ENCODE measurements around the gene OSBPL6.
A peak's percentile ranks its signal among the peaks of the same experiment; 100 is the strongest.

Gene OSBPL6

DNA sequence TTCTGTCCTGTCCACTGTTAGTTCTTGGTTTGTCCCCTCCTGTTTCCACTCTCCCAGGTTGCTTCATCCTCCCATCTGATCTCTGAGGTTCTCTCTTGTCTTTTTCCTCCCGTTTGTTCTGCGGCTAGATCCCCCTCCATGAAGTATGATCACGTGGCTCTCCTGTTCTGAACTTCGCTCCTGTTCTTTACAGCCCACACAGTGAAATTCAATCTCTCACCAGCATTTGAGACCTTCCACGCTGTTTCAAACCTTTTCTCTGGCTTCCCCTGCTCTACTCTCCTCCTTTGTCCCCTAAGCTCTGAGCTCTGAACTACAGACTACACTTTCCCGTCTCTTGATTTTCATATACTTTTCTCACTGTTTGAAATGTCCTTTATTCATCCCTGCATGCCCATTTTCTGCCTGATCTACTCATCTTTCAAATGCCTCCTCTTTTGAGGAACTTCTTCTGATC lies 83.5 kb downstream of the OSBPL6 start:
- DNase-seq, result no peak

DNA sequence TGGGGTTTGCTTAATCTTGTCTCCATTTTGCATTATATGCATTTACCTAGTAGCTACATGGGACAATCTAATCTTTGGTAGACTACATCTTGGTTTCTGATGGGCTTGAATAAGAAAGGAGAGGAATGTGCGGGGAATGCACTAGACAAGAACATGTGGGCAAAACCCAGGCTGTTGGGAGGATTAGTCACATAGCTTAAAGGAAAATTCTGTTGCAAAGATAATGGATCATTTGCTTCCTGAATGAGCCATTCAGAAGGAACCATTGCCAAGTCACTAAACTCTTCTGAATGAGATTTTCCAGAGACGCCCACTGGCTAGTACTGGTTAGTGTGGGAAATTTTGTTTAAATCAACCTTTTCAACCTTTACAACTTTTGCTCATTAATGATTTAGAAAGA lies 84.8 kb downstream of the OSBPL6 start:
- DNase-seq, result no peak

DNA sequence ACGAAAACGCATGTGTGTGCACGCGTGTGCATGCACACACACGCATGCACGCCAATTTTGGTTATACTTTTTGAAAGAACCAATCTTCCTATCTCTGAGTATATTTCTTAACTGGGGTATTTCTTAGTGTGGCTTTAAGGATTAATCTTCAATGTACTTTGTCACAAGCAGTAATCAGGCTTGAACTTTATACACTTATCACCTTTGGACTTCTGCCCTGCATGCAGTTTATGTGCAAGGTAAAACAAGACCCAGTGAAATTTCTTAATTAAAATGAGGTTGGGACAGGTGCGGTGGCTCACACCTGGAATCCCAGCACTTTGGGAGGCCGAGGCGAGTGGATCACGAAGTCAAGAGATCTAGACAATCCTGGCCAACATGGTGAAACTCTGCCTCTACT lies 85.3 kb downstream of the OSBPL6 start:
- DNase-seq, result no peak

DNA sequence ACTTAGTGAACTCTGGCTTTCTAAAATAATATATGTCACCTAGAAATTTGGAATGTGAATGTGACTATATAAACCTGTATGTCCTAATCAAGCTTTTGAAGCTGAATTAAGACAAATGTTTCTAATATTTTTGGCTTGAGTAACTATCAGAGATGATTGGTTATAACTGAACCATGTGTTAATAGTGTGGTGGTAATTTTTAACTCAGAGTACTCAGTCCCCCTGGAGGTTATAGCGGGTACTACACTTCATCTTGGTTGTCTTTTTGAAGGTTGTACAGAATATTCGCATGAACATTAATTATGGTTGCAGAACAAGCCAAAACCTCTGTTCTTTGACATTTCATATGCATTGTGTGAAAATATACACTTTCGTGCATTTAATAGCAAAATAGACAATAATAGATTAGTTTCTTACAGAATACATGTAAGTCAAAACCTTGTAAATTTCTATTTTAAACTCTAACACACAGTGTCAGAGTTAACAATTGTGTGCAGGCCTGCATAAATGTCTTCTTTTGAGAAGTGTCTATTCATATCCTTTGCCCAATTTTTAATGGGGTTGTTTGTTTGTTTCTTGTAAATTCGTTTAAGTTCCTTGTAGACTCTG lies 86.0 kb downstream of the OSBPL6 start:
- no peak for DNase-seq

DNA sequence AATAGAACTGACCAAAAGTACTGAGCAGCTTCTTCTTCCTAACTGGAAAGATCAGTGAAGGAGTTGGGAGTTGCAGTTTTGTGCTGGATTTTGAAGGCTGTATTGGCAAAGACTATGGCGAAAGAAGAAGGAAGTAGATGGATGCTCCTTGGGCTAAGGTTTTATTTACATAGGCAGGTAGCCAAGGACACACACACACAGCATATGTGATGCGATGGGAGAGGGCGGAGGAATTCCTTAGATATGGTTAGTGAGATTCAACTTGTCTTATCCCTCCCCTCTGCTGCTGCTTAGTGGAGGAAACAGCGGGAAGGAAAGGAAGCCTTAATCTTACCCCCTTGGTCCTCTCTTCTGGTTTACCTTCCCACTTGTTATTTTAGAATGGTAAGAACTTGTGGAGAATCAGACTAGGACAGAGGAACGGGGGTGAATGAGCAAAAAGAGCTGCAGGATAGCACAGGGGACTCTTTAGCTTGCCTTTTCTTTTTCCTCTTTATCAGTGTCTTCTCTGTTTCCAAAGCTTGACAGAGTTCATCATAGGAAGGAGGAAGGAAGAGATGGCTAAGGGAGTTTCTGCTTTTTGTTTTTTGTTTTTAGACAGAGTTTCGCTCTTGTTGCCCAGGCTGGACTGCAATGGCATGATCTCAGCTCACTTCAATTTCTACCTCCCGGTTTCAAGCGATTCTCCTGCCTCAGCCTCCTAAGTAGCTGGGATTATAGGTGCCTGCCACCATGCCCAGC lies 87.9 kb downstream of the OSBPL6 start:
- no peak for DNase-seq

DNA sequence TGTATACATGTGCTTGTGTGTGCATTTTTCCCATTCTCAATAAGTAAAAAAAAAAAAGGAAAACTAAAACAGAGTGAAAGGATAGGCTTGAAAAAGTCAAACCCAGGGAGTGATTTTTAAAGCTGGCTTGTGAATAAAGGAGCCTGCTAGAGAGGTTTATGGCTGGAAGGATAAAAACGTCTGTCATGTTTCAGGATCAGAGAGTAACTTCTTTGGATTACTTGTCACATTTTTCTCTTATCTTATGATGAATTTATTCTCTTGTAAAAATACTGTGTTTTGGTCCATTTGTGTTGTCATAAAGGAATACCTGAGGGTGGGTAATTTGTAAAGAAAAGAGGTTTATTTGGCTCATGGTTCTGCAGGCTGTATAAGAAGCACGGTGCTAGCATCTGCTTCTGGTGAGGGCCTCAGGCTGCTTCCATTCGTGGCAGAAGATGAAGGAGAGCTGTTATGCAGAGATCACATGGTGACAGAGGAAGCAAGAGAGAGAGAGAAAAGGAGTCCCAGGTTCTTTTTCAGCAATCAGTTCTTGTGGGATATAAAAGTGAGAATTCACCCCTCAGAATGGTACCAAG lies 89.1 kb downstream of the OSBPL6 start:
- no peak for DNase-seq

DNA sequence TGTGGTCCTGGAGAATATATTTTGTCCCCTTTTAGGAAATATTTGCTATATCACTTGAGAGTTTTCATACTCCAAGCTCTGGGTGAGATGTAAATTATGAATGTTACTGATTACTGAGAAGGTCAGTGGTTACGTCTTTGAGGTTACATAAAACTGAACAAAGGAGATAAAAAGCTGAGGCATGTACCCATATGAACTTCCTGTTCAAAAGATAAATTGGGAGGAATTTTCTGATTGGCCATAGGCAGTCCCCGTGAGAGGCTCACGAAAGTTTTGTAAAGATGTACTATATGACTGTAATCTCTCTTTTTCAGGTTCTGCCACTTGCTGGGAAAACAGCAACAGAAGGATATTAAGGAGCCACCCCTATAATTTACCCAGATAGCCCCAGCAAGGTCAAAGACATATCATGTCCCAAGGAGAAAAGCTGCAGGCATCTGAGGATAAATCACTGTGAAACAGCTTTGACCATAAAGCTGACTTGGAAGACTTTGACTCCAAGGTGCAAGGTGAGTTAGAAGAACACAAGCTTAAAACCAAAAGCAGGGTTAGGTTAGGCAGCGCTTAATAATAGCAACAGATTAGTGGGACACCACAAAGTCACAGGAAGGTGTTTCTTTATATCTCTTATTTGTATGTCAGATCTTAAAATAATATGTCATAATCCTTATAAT lies 90.4 kb downstream of the OSBPL6 start:
- DNase-seq, result no peak

DNA sequence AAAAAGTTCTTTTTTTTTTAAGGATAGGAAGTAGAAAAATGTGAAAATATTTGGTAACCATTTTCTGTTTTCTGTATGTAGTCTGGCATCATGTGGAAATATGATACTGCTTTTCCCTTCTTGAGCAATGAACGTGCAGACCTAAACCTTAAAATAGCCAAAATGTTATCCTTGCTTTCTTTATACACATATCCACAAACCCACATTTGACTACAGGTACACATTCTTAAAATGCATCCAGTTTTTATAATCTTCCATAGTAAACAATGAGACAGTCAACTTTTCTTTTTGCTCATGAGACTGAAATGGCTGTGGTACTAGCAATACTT lies 90.9 kb downstream of the OSBPL6 start:
- DNase-seq, result no peak

DNA sequence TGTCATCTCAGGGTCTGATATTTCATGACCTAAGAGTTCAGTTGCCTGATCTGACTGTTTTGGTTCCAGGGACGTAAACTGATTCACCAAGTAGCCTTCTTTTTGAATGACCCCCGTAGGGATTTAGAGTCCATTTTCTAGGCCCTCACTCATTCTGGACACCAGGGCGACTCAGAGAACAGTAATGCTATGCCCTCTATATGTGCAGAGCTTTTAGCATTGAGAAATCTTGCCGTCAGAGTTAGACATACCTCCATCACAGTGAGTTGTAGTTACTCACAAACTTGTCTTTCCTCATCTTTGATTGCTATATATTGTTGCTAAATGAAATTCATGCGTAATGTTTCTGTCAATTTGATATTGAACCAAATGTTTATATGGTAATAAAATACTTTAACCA lies 92.3 kb downstream of the OSBPL6 start:
- no peak for DNase-seq

DNA sequence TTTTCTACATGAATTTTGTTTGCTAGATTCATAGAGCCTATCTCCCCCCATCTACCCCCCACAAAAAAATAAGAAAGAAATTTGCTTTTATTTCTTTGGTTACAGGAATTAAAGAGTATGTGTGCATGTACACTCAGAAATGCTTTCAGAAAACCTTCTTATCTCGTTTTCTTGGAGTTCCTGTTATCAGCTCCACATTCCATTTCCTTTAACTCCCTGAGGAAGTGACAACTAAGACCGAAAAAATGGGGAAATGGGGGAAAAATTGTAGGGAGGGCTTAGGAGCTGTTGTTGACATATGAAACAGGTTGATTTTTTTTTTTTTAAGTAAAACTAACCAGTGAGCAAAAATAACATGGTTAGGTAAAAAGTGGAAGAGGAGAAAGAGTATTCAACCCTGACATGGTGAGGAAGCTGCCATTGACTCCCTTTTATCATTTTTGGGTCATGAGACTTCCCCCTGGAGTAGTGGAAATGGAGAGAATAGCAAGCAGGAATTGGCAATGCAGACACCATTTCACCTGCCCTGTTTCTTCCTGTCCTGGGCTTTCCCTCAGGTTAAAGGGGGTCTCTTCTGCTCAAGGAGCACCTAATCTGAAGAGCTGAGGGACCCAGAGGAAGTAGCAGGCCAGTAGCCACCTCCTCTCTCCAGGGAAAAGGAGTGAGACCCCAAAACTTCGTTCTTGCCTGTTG lies 93.5 kb downstream of the OSBPL6 start:
- DNase-seq, result no peak

DNA sequence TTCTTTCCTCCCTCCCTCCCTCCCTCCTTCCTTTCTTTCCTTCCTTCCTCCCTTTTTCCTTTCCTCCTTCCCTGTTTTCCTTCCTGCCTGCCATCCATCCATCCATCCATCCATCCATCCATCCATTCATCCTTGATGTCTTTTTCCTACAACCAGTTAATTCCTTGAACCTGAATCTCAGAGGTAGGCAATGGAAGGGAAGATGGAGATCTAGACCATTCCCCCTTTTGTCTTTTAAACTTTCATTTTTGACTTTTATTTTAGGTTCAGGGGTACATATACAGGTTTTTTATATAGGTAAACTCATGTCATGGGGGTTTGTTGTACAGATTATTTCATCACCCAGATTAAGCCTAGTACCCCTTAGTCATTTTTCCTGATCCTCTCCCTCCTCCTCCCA lies 97.4 kb downstream of the OSBPL6 start:
- DNase-seq, result no peak

DNA sequence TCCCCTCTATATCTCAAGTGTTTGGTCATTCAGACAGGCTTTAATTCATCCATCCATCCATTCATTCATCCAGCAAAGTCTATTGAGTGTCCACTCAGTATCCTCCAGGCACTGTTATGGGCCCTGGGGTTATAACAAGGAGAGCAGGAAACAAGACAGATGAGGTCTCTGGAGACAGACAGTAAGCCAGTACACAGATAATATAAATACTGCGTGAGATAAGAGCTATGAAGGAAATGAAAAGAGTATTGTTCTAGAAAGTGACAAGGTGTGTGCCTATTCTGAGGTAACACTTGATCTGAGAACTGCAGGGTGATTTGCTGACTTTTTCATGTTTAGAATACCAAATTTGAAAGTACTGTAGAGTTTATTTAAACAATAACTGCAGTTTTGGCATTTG lies 98.3 kb downstream of the OSBPL6 start:
- no peak for DNase-seq

DNA sequence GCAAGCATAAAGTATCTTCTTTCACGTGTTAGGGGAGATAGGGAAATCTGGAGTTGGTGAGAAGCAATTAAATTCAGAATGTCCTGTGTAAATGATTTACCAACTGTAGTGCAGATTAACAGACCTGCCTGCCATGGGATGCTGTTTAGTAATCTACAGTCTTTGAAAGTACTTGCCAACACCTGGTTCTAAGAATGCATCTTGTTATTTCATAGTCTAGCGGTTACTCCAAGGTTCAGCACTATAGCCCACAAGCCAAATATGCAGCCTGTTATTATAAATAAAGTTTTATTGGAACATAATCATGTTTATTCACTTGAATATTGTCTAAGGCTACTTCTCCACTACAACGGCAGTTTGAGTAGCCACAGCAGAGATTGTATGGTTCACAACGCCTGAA lies 100.8 kb downstream of the OSBPL6 start:
- DNase-seq, result no peak

DNA sequence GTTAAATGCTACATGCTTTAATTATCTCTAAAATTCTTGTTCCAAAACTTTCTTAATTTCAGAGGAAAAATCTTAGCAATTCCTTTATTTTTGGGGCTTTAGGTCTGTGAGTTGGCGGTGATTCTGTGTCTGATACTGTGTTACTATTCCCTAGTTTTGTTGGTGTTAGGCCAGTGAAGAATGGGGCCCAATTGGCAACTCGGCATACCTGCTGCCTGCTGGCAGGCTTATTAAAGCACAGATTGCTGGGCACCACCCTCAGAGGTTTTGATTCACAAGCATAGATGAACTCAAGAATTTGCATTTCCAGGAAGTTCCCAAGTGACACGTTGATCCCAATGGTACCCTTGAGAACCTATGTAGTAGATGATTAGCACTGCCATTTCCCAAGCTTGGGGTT lies 101.6 kb downstream of the OSBPL6 start:
- no peak for DNase-seq

DNA sequence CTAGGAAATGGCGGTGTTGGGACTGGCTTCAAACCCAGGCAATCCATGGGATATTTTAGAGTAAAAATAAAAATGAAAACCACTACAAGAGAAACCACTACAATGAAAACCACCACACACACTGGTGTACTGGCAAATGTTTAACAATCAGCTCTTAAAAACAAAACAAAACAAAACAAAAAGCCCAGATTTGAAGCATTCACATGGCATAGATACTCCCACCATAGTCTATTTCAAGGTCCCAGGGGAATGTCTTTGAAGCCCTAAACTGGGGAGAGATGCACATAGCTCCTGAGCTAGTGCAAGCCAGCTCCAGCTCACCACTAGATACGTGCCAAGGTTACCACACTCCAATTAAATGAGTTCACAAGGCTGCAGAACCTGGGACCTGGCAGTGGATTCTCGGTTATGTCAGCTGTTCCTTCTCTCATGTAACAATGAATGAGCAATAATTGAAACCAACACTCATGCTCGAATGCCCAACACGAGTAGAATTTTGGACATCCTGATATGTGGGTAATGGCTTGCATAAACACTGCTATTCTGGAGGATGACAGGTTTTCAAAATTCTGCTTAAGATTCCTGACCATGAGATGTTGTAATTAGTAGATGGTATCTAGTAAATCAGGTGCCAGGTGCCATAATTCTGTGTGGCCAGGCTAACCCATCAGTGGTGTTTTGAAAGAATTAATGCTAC lies 102.2 kb downstream of the OSBPL6 start:
- DNase-seq, result no peak

DNA sequence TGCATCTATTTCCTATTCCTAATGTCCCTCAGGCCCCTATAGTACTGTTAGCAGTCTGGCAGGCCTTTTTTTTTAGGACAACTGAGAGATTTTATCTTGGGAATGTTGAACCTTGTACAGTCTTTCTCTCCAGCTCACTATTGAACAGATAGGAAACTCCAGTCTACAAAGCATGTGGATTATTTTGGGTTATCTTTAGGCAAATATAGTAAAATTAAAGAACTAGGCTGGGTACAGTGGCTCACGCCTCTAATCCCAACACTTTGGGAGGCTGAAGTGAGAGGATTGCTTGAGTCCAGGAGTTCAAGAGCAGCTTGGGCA lies 102.7 kb downstream of the OSBPL6 start:
- DNase-seq, result no peak

DNA sequence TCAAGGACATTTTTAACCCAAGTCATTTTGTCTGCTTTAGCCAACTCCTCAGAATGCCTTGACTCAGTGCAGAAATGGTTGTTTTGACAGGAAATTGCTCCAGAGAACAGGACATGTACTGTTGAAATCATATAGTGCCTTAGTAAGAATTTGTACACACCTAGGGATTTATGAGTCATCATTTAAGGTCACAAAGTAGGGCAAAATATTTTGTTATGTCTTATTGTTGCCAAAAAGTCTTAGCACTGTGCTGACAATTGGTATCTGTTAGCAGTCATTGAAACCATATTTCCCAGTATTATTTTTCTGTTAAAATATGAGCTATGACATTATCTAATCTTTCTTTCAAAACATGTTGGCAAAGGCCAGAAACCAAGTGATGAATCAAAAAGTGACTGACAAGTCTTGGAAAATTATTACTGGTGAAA lies 104.5 kb downstream of the OSBPL6 start:
- DNase-seq, result no peak

DNA sequence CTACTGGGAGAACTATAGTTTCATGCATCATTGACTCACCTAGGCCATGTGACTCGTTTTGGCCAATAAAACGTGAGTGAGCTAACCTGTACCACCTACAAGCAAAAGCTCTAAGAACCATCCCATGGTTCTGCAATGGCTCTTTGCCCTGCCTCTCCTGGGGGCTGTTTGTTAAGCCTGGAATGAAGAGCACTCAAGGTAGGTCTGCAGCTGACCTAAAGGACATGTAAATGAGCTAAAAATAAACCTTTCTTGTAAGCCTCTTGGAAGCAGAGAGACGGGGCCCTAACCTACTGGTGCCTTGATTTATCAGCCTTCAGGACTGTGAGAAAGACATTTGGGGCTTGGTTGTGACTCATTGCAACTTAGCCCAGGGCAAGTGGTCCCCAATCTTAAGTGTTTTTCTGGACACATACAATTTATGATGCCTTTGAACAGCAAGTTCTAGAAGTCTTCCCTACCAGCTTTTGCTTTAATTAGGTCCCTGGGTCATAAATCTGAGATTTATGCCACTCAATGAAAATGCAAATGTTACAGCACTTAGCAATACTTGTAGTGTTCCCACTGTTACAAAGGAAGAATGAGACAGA lies 107.4 kb downstream of the OSBPL6 start:
- no peak for DNase-seq

DNA sequence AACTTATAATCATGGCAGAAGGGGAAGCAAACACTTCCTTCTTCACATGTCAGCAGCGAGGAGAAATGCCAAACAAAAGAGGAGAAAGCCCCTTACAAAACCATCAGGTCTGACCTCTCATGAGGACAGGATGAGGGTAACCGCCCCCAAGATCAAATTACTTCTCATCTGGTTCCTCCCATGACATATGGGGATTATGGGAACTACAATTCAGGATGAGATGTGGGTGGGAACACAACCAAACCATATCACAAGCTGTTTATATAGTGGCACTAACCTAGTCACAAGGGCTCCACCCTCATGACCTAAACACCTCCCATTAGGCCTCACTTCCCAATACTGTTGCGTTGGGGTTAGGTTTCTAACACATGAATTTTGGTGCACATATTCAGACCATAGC lies 110.0 kb downstream of the OSBPL6 start:
- no peak for DNase-seq

DNA sequence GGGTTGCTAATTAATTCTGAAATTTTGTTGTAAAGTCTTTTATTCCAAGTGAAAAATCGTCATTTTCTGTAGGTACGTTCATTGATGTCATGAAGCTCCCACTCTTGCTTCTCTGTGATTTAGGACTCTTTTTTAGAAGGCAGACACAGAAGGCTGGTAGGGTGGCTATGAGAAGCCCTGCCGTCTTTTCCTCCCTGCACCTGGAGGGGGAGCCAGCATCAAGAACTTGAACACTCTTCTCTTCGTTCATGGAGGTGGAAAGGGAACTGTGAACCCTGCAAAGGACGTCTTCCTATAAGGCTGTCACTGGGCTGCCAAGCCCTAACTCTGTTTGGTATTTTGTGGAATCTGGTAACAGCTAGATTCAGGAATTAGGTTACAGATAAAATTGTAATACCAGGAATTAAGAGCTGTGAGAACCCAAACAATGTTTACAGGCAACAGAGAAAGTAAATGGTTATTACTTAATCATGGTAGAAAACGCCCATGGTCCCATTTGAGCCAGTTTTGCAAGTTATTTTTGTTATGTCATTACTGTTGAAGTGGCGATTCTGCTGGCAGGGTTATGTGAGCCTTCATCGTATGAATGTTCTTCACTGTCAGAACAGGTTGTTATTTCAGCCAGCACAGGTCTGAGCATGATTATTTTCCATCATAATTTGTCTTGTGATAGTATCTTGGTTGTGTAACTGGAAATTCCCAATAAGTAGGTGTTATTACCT lies 112.2 kb downstream of the OSBPL6 start:
- peak; percentile 19 for DNase-seq

DNA sequence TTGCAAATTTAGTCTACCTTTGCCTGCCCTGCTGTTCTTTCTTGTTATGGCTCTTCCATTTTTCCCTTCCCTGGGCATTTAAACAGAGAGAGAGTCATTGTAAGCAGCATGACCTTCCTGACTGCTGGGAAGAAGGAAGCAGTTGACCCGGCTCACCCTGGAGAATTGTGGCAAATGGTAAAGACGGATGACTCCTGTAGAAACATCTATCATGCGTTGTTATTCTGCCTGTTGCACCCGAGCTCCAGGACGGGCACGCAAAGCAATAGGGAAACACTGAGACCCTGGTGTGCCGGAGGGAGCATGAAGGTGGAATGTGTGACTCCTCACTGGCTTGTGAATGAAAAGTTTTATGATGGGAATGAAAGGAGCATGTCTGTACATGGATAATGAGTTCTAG lies 113.3 kb downstream of the OSBPL6 start:
- DNase-seq, result no peak

DNA sequence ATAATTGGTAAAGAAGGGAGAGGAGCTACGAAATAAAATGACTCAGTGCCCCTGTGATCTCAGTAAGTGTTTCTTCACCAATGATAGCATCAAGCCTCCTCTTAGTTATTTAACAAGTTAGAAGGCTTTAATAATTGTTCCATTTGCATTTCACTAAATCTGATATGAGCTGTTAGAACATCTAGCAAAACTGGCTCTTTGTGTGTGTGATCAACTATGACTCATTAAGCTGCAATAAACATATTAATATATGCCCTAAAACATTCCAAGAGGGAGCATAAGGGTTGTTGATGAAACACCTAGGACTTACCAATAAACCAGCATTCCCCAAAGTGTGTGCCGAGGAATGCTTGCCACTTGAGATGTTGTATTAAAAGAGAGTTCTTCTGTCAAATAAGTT lies 115.2 kb downstream of the OSBPL6 start:
- no peak for DNase-seq
